Sigmoid colon (tissue), 4 donors: ENCODE results near the gene MAEL.

Experiments used
- CTCF ChIP-seq, 4 experiments: fragments of 450-650 bp in 3 of 4; fragments of 200-600 bp in 1 of 4; IDR thresholded peaks; one replicate each; pipeline ENCODE4 v1.5.1; 2016 to 2019; ENCODE audit warnings: antibody characterized with exemption in 4 of 4, mild to moderate bottlenecking in 3 of 4, moderate library complexity in 2 of 4
- EP300 ChIP-seq, 4 donors: sonication (generic); formaldehyde crosslinking; IDR thresholded peaks; one replicate each; pipeline ENCODE4 v1.6.1; 2017; ENCODE audit warnings: antibody characterized with exemption in 4 of 4
- POLR2A ChIP-seq, 2 donors: fragments of 450-650 bp; IDR thresholded peaks; one replicate each; pipeline ENCODE4 v1.6.1; 2016; ENCODE audit warnings: antibody characterized with exemption in 2 of 2, mild to moderate bottlenecking in 2 of 2, moderate library complexity in 2 of 2

DNA sequence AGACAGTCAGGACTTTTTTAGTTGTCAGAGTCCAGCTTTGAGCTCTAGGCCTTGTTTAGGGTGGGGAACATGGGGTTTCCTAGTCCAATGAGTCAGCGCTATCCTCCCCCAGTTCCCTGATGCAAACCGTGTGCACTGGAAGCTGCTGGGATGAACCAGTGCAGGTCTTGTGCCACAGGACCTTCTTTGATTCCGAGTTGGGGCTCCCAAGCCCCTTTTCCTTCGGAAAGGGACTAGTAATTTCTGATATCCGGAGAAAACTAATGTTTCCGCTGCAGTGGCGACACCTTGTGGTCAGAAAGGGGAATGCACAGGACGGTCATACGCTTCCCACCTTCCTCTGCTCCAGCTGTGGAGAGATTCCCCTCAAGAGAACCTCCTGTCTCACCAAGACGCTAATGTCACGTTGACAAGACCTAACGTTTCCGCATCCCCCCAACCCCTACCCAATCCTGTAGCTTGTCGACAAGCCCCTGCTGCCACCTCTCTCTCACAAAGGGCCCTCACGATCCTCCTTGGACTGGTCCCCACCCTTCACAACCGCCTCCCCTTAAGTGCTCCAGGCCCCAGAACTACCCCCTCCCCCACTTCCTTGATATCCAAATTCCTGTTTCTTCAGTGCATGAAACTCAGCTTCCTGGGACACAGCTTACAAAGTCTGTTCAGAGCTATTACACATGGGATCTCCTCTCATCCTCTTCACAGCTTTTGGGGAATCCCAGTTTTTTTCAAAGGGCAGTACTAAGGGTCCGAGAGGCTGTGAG is 70.1 kb downstream of the MAEL start:
- TF ChIP-seq EP300 (IDR thresholded peaks at IDR 0.05) (no peak), CTCF (IDR thresholded peaks at IDR 0.05) (peak; percentile 82 to 97 (median 92)), POLR2A (IDR thresholded peaks at IDR 0.05) (no peak)
